NOMO-1 treated with DMSO at 0.1 percent for 48 hours (cell line): ENCODE data around the gene COX14.
A peak's percentile ranks its signal among the peaks of the same experiment; 100 is the strongest.
"Not testable (repeated sequence)": the region's sequence is repeated elsewhere in the genome, so short reads cannot be mapped to it uniquely, and the experiment has no call there.

Source experiments
- DNase-seq: peaks from one replicate; lab custom pipeline; 2025; ENCODE audit not compliant: unreplicated experiment; lab: John Stamatoyannopoulos, UW

The COX14 gene

DNA sequence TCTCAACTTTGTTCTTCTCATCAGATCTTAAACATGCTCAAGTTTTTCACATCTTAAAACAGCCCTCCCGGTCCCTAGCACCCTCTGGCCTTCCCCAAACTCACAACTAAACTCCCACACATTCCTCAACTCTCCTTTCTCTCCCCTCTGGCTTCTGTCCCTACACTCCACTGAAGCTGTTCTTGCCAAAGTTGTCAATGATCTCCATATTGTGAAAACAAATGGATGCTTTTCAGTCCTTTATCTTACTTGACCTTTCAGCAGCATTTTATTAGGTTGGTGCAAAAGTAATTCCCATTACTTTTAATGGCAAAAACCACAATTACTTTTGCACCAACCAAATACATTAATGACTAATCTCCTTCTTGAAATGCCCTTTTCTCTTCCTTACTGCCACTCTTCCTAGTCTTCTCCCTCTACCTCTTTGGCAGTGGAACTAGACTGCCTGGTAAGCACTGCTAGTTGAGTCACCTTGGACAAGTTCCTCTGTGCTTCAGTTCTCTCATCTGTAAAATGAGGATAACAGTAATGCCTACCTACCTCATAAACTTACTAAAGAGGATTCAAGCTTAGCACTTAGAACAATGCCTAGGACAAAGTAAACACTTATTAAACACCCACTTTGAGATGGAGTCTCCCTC, 39.1 kb downstream of the COX14 start:
- DNase-seq = no peak

DNA sequence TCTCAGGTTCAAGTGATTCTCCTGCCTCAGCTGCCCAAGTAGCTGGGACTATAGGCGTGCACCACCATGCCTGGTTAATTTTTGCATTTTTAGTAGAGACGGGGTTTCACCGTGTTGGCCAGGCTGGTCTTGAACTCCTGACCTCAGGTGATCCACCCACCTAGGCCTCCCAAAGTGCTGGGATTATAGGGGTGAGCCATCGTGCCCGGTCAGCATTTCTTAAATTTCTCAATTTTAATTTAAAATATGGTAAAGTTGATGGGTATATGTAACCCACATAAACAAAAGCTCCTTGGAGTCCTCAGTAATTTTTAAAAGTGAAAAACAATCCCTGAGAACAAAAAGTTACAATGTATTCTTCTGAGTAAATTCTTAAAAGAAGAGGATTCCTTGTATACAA, 42.9 kb downstream of the COX14 start:
- DNase-seq = not testable (repeated sequence)

DNA sequence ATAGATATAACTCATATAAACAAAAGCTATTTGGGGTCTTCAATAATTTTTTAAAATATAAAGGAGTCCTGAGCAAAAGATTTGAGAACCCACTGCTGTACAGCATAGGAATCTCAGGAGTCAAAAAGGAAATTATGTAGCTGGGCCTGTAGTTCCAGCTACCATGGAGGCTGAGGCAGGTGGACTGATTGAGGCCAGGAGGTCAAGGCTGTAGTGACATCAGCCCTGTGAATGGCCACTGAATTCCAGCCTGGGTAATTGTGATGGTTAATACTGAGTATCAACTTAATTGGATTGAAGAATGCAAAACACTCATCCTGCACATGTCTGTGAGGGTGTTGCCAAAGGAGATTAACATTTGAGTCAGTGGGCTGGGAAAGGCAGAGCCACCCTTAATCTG, 44.6 kb downstream of the COX14 start:
- DNase-seq = no peak

GRCh38 chr12:50157259-50157658, 45.2 kb downstream of the COX14 start:
- DNase-seq = no peak

DNA sequence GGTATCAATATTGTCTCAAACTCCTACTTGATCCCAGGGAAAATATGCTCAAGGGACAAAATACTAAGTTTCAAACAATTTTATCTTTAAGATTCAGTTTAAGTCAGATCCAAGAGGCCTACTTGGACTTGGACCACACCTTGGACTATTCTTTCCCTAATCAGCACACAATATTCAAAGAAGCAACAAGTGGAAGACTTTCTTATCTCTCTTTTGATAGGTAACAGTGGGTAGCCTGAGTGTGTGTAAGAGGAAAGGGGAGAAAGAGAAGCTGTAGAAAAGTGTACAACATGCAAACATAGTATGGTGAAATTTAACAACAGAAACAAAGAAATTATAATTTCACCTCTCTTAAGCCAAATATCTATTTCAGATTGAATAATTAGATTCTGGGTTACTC, 48.6 kb downstream of the COX14 start:
- no peak for DNase-seq

- DNase-seq = peak; percentile 7
These were observed 50.2 kb downstream of the COX14 start for GRCh38 chr12:50162230-50162629.

- DNase-seq = no peak
These were observed 52.9 kb downstream of the COX14 start for GRCh38 chr12:50164963-50165362.

DNA sequence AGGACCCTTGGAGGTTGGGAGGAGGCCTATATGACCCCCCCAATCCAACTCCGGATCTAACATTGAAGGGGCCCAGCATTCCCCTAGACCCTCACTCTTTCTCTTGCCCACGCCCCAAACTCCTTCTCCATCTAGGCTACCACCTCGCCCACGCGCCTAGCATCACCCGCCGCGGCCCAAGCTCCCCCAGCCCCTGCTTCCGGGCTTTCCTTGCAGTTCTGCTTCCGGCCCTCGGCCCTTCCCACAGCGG, 54.7 kb downstream of the COX14 start:
- peak; percentile 16 for DNase-seq

DNA sequence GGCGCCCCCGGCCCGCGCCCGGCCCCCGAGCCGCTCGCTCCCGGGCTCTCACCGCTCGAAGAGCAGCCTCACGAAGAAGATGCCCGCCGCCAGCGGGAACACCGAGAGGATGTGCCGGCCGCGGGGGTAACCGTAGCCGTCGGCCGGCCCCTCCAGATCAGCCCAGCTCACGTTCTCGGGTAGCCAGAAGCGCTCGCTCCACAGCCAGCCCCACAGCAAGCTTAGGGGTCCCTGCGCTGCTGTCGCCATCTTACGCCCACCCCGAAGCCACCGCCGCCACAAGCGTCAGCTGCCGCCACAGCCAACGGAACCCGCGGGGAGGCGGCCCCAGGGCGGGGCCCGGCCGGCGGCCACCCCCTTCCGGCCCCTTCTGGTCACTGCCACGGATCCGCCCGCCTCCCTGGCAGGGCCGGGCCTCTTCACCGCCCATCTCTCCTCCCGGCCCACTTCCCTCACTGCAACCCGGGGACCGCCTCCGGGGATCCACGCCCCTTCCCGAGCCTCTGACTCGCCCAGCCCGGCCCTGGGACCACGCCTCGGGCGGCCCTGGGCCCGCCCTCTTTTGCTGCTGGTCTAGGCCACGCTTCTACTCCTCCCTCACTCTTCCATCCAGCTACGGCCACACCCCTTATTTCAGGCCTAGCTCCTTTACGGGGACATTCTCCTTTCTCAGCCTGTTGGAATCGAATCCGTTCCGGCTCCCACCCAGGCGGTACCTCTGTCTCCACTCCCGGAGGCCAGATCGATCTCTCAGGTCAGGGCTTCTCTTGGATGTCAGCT, 55.2 kb downstream of the COX14 start, which contains the start of gene CERS5:
TSS of gene CERS5 (minus strand) at position 321 of the 780 bp plus-strand sequence. CDS start at position 249, 72 bp downstream.
- DNase-seq = peak; percentile 99
